Osteocyte (in vitro differentiated cells): ENCODE data around the gene DNM3. TPM values are rescaled to one million over a fixed set of nuclear protein-coding genes. Genes with fewer than 3 reads are reported as not detected.
A peak's percentile ranks its signal among the peaks of the same experiment; 100 is the strongest.

Experiments used
- DNase-seq: peaks from one replicate; pipeline ENCODE4 v3.0.0; 2021; ENCODE audit warnings: mixed read lengths; ENCODE audit not compliant: unreplicated experiment; ENCODE audit errors: extremely low spot score
- H3K27ac Mint-ChIP-seq: one replicate; pipeline ENCODE4 v1.8.0; 2021; ENCODE audit warnings: mild to moderate bottlenecking, mixed read lengths; ENCODE audit not compliant: unreplicated experiment
- H3K27me3 Mint-ChIP-seq: one replicate; pipeline ENCODE4 v1.8.0; 2021; ENCODE audit warnings: mixed read lengths; ENCODE audit not compliant: unreplicated experiment
- H3K36me3 Mint-ChIP-seq: one replicate; pipeline ENCODE4 v1.8.0; 2021; ENCODE audit warnings: mixed read lengths; ENCODE audit not compliant: unreplicated experiment
- H3K4me1 Mint-ChIP-seq: one replicate; pipeline ENCODE4 v1.8.0; 2021; ENCODE audit warnings: mixed read lengths; ENCODE audit not compliant: unreplicated experiment
- H3K4me3 Mint-ChIP-seq: one replicate; pipeline ENCODE4 v1.8.0; 2021; ENCODE audit warnings: mild to moderate bottlenecking, moderate library complexity, mixed read lengths; ENCODE audit not compliant: unreplicated experiment
- H3K9me3 Mint-ChIP-seq: one replicate; pipeline ENCODE4 v1.8.0; 2021; ENCODE audit warnings: mixed read lengths; ENCODE audit not compliant: unreplicated experiment
- CTCF ChIP-seq: fragments of 200-600 bp; sonication (generic); IDR thresholded peaks from 2 replicates; pipeline ENCODE4 v1.5.0; 2021; ENCODE audit warnings: antibody characterized with exemption, mild to moderate bottlenecking, moderate library complexity
- total RNA-seq: library from RNA; stranded (reverse); gene quantifications from 2 replicates; pipeline ENCODE4 v1.2.1, GENCODE V29; 2021

The DNM3 gene
- total RNA-seq, 1 donor from 2014 or later = 3.7 TPM

GRCh38 chr1:172398193-172398592, 556.9 kb downstream of the DNM3 start:
- TF ChIP-seq CTCF = no peak
- no peak overlapping the region for H3K4me3 Mint-ChIP-seq
- H3K9me3 Mint-ChIP-seq = no peaks in the 10 kb centered on the region
- H3K4me1 Mint-ChIP-seq = peaks cover 79% of the 10 kb centered on the region
- no peaks in the 10 kb centered on the region for H3K27me3 Mint-ChIP-seq
- H3K36me3 Mint-ChIP-seq = peaks cover 10% of the 10 kb centered on the region
- peak overlapping the region; percentile 97 for H3K27ac Mint-ChIP-seq
- no peak for DNase-seq

DNA sequence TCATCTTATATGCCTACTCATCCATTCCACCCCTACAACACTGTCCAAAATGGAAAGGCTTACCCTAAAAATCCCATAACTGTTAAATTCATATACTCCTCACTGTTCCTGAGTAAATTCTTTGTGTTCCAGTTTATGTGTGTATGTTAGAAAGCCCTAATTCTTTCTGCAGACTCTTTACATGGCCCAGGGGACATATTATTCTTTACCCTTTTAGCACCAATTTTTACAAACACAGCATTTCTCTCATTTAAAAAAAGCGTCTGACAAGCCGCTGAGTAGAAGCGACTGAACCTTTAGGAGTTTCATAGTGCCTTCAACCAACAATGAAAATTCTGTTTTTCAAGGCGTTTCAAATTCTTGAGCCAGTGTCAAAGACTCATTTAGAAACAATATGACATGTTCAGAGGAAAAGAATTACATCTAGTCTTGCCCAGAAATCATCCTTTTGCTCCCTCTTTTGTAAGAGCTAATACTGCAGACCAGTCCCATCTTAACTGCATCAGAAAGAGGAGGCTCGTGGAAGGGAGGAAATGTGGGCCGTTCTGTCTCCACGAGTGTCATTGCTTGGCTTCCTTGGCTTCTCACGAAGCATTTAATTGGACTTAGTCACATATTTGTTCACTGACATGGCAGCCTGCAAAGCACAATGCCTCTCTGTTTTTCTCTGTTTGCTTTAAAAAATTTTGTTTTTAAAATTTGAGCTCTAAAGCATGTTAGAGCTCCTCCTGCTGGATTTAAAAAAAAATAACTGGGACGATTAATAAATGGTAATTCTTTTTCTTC, 557.9 kb downstream of the DNM3 start:
- peak; percentile 74 for TF ChIP-seq CTCF
- Mint-ChIP-seq H3K4me3 (peak overlapping the region; percentile 44), H3K27me3 (no peaks in the 10 kb centered on the region), H3K36me3 (peaks cover 6% of the 10 kb centered on the region), H3K27ac (peak overlapping the region; percentile 97), H3K4me1 (peaks cover 69% of the 10 kb centered on the region), H3K9me3 (no peaks in the 10 kb centered on the region)
- DNase-seq = no peak

- Mint-ChIP-seq H3K27me3 (no peaks in the 10 kb centered on the region), H3K36me3 (no peaks in the 10 kb centered on the region), H3K9me3 (no peaks in the 10 kb centered on the region), H3K4me1 (peaks cover 61% of the 10 kb centered on the region), H3K4me3 (peak overlapping the region; percentile 54), H3K27ac (peak overlapping the region; percentile 97)
- DNase-seq = no peak
- TF ChIP-seq CTCF = no peak
These were observed 558.7 kb downstream of the DNM3 start for GRCh38 chr1:172399756-172400721.

- Mint-ChIP-seq H3K9me3 (no peaks in the 10 kb centered on the region), H3K27ac (peak overlapping the region; percentile 97), H3K27me3 (no peaks in the 10 kb centered on the region), H3K4me3 (no peak overlapping the region), H3K36me3 (no peaks in the 10 kb centered on the region), H3K4me1 (peaks cover 55% of the 10 kb centered on the region)
- DNase-seq = no peak
- TF ChIP-seq CTCF = no peak
These were observed 559.4 kb downstream of the DNM3 start for GRCh38 chr1:172400722-172401105.

DNA sequence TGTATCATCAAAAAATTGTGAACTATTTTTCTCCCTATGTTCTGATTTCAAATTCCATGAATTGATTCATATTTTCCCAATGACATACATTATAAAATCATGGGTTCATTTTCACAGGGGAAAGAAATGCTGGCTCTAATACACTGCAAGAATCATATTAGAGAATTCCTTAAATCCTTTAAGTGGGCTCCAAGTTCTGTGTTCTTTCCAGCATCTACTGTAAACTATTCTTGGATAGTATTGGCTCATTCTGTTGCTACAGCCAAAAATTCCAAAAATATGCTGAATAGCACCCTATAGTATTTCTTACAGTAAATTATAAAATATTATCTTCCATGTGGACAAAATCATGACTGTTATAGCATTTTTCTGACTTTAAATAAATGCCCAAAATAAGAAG, 560.2 kb downstream of the DNM3 start:
- Mint-ChIP-seq H3K27me3 (no peaks in the 10 kb centered on the region), H3K4me1 (peaks cover 50% of the 10 kb centered on the region), H3K27ac (no peak overlapping the region), H3K4me3 (no peak overlapping the region), H3K9me3 (no peaks in the 10 kb centered on the region), H3K36me3 (no peaks in the 10 kb centered on the region)
- DNase-seq = no peak
- no peak for TF ChIP-seq CTCF
